CD1c-positive myeloid dendritic cell (primary cell): Measurements from ENCODE around the gene SSX4B.
"Not testable (repeated sequence)": the region's sequence is repeated elsewhere in the genome, so short reads cannot be mapped to it uniquely, and the experiment has no call there.

Experiments used
- DNase-seq: peaks from one replicate; pipeline ENCODE4 v3.0.0-alpha.2; 2016; ENCODE audit errors: extremely low spot score

Gene SSX4B

GRCh38 chrX:48411860-48412259, at the start of gene SSX4B:
Gene SSX4B (minus strand): TSS chrX:48411960. CDS start chrX:48411372, 588 bp downstream.
- not testable (repeated sequence) for DNase-seq

GRCh38 chrX:48460606-48461005, 48.8 kb upstream of the SSX4B start:
- DNase-seq = no peak

- DNase-seq = no peak
Observed at GRCh38 chrX:48460031-48460430, 48.3 kb upstream of the SSX4B start.

- no peak for DNase-seq
Observed at GRCh38 chrX:48459483-48459882, 47.7 kb upstream of the SSX4B start.

- no peak for DNase-seq
Observed at GRCh38 chrX:48458711-48459110, 47.0 kb upstream of the SSX4B start.

GRCh38 chrX:48456628-48457331, 45.0 kb upstream of the SSX4B start:
- DNase-seq = no peak

GRCh38 chrX:48451708-48452107, 39.9 kb upstream of the SSX4B start:
- DNase-seq = no peak

GRCh38 chrX:48450076-48450475, 38.3 kb upstream of the SSX4B start:
- DNase-seq = no peak

GRCh38 chrX:48447201-48447600, 35.4 kb upstream of the SSX4B start:
- DNase-seq = not testable (repeated sequence)

- not testable (repeated sequence) for DNase-seq
Observed at GRCh38 chrX:48433713-48434112, 22.0 kb upstream of the SSX4B start.

GRCh38 chrX:48430166-48430565, 18.4 kb upstream of the SSX4B start:
- not testable (repeated sequence) for DNase-seq

- not testable (repeated sequence) for DNase-seq
Observed at GRCh38 chrX:48429606-48430005, 17.8 kb upstream of the SSX4B start.

- not testable (repeated sequence) for DNase-seq
Observed at GRCh38 chrX:48427027-48427716, 15.4 kb upstream of the SSX4B start.

GRCh38 chrX:48397825-48398224, 13.9 kb downstream of the SSX4B start:
- DNase-seq = not testable (repeated sequence)

GRCh38 chrX:48396931-48397330, 14.8 kb downstream of the SSX4B start:
- not testable (repeated sequence) for DNase-seq

GRCh38 chrX:48383239-48383638, 28.5 kb downstream of the SSX4B start, which contains the start of gene SSX4:
Gene SSX4 (plus strand): TSS chrX:48383539. CDS start chrX:48384054, 515 bp downstream.
- not testable (repeated sequence) for DNase-seq

GRCh38 chrX:48370408-48370807, 41.4 kb downstream of the SSX4B start:
- not testable (repeated sequence) for DNase-seq

GRCh38 chrX:48367717-48368408, 43.9 kb downstream of the SSX4B start:
- DNase-seq = not testable (repeated sequence)

GRCh38 chrX:48359281-48359680, 52.5 kb downstream of the SSX4B start:
- not testable (repeated sequence) for DNase-seq

GRCh38 chrX:48357681-48358080, 54.1 kb downstream of the SSX4B start:
- DNase-seq = no peak

- not testable (repeated sequence) for DNase-seq
Observed at GRCh38 chrX:48356315-48357094, 55.3 kb downstream of the SSX4B start, which contains the start of gene SSX3. Gene SSX3 (minus strand): TSS chrX:48356703. CDS start chrX:48355249, 1,454 bp downstream.
